IMR-90 (cell line): Measurements from ENCODE around the gene UAP1. TPM values are rescaled to one million over a fixed set of nuclear protein-coding genes. Genes with fewer than 3 reads are reported as not detected.

Source experiments
- ATAC-seq: fragments of 200-7000 bp; cut with Tn5 transposase; 2 replicates; pipeline ENCODE4 v1.9.1; 2020; ENCODE audit warnings: low read depth, mild to moderate bottlenecking, moderate library complexity
- BruUV-seq: library from RNA; stranded (reverse); fragments of 400-500 nt; replicated peaks from 2 replicates; lab custom pipeline; 2021; lab: Mats Ljungman, UMichigan
- CTCF ChIA-PET: fragments of 300-600 bp; formaldehyde crosslinking; extraction: SDS; loops from one replicate; lab custom pipeline; 2021; ENCODE audit warnings: antibody characterized with exemption; lab: Yijun Ruan, JAX
- POLR2A ChIA-PET: fragments of 300-600 bp; sonication (Branson Sonifier 250); formaldehyde crosslinking; loops from one replicate; lab custom pipeline; 2022; ENCODE audit warnings: antibody characterized with exemption; ENCODE audit not compliant: unreplicated experiment; lab: Charles Lee
- DNase-seq: peaks from one replicate; pipeline ENCODE4 v3.0.0; 2013
- H2AFZ ChIP-seq: replicated peaks from 2 replicates; pipeline ENCODE3; 2013; ENCODE audit warnings: low read length, mild to moderate bottlenecking; ENCODE audit not compliant: poor library complexity
- H2AK5ac ChIP-seq: 2 replicates; pipeline ENCODE4 v1.6.1; 2013; ENCODE audit warnings: low read depth, low read length, inconsistent platforms
- H2AK9ac ChIP-seq: replicated peaks from 2 replicates; pipeline ENCODE3; 2013; ENCODE audit warnings: mild to moderate bottlenecking, low read depth, low read length, moderate library complexity; ENCODE audit not compliant: poor library complexity
- H2BK120ac ChIP-seq: 2 replicates; pipeline ENCODE4 v1.6.1; 2013; ENCODE audit warnings: low read depth, low read length, inconsistent platforms
- H2BK15ac ChIP-seq: 3 replicates; pipeline ENCODE4 v1.6.1; 2013; ENCODE audit warnings: low read depth, low read length, inconsistent platforms
- H2BK20ac ChIP-seq: 2 replicates; pipeline ENCODE4 v1.6.1; 2013; ENCODE audit warnings: low read depth, mild to moderate bottlenecking, inconsistent platforms, low read length, moderate library complexity
- H2BK5ac ChIP-seq: 2 replicates; pipeline ENCODE4 v1.6.1; 2013; ENCODE audit warnings: mild to moderate bottlenecking, low read depth, low read length, inconsistent platforms; ENCODE audit not compliant: poor library complexity, severe bottlenecking
- H3K14ac ChIP-seq: replicated peaks from 2 replicates; pipeline ENCODE4 v1.6.1; 2013; ENCODE audit warnings: low read depth, low read length, inconsistent platforms
- H3K18ac ChIP-seq: 2 replicates; pipeline ENCODE4 v1.6.1; 2013; ENCODE audit warnings: low read depth, low read length, control low read depth
- H3K23ac ChIP-seq: 2 replicates; pipeline ENCODE4 v1.6.1; 2013; ENCODE audit warnings: low read depth, low read length, inconsistent platforms
- H3K27ac ChIP-seq: 2 replicates; pipeline ENCODE4 v1.5.1; 2013; ENCODE audit warnings: mild to moderate bottlenecking, control low read depth, low read length; ENCODE audit not compliant: insufficient read depth
- H3K27me3 ChIP-seq: 2 replicates; pipeline ENCODE4 v1.6.1; 2013; ENCODE audit warnings: low read length; ENCODE audit not compliant: control insufficient read depth, insufficient read depth
- H3K36me3 ChIP-seq: 2 replicates; pipeline ENCODE4 v1.6.1; 2013; ENCODE audit warnings: low read length, mixed read lengths; ENCODE audit not compliant: control insufficient read depth, insufficient read depth
- H3K4ac ChIP-seq: 2 replicates; pipeline ENCODE4 v1.6.1; 2013; ENCODE audit warnings: low read depth, low read length, inconsistent platforms
- H3K4me1 ChIP-seq: 2 replicates; pipeline ENCODE4 v1.6.1; 2013; ENCODE audit warnings: low read length, mixed read lengths; ENCODE audit not compliant: control insufficient read depth, insufficient read depth
- H3K4me2 ChIP-seq: 2 replicates; pipeline ENCODE4 v1.6.1; 2013; ENCODE audit warnings: low read depth, mild to moderate bottlenecking, control low read depth, low read length, moderate library complexity
- H3K4me3 ChIP-seq: 2 replicates; pipeline ENCODE4 v1.5.1; 2013; ENCODE audit warnings: low read depth, mild to moderate bottlenecking, control low read depth, low read length, moderate library complexity; ENCODE audit not compliant: insufficient read depth
- H3K56ac ChIP-seq: 2 replicates; pipeline ENCODE4 v1.6.1; 2013; ENCODE audit warnings: low read length, inconsistent platforms; ENCODE audit not compliant: insufficient read depth; ENCODE audit errors: extremely low read depth
- H3K79me1 ChIP-seq, 2 experiments: 2 replicates each; pipeline ENCODE4 v1.6.1; 2013; ENCODE audit warnings: low read length in 2 of 2, inconsistent platforms in 1 of 2, low read depth in 1 of 2
- H3K9ac ChIP-seq: 2 replicates; pipeline ENCODE4 v1.6.1; 2013; ENCODE audit warnings: low read depth, low read length, control low read depth
- H3K9me1 ChIP-seq: 2 replicates; pipeline ENCODE4 v1.6.1; 2013; ENCODE audit warnings: low read length, inconsistent platforms; ENCODE audit not compliant: insufficient read depth
- H3K9me3 ChIP-seq: 2 replicates; pipeline ENCODE4 v1.6.1; 2013; ENCODE audit warnings: low read length; ENCODE audit not compliant: control insufficient read depth, insufficient read depth
- H4K20me1 ChIP-seq: 2 replicates; pipeline ENCODE4 v1.6.1; 2013; ENCODE audit warnings: low read length, inconsistent platforms; ENCODE audit not compliant: insufficient read depth
- H4K5ac ChIP-seq: 2 replicates; pipeline ENCODE4 v1.6.1; 2013; ENCODE audit warnings: mild to moderate bottlenecking, low read depth, low read length, control low read depth
- H4K8ac ChIP-seq, 2 experiments: 2 replicates each; pipeline ENCODE4 v1.6.1; 2013; ENCODE audit warnings: low read depth in 2 of 2, low read length in 2 of 2, control low read depth in 1 of 2, inconsistent platforms in 1 of 2
- H4K91ac ChIP-seq: 2 replicates; pipeline ENCODE4 v1.6.1; 2013; ENCODE audit warnings: low read depth, low read length, inconsistent platforms; ENCODE audit not compliant: insufficient read depth
- BHLHE40 ChIP-seq: fragments of 150-350 bp; IDR thresholded peaks from 2 replicates; pipeline ENCODE4 v1.6.1; 2016; ENCODE audit warnings: mild to moderate bottlenecking, low read depth, low read length
- MAFK ChIP-seq: IDR thresholded peaks from 2 replicates; pipeline ENCODE4 v1.6.1; 2012; ENCODE audit warnings: low read depth, low read length, improper control_type of control experiment
- POLR2A ChIP-seq: IDR thresholded peaks from 2 replicates; pipeline ENCODE4 v1.6.1; 2012; ENCODE audit warnings: mild to moderate bottlenecking, low read depth, low read length
- SMC3 ChIP-seq: fragments of 150-350 bp; IDR thresholded peaks from 2 replicates; pipeline ENCODE4 v1.6.1; 2016; ENCODE audit warnings: low read depth, mild to moderate bottlenecking, antibody characterized with exemption, low read length, moderate library complexity
- WGBS, 2 experiments: methylation state at CpG; one replicate each; pipeline versions ENCODE4 v1.1.5 to v1.1.7; 2013; ENCODE audit warnings: missing lambda C conversion rate in 2 of 2; ENCODE audit not compliant: insufficient read length in 1 of 2; ENCODE audit errors: extremely low coverage in 2 of 2; 5-methylcytosine and 5-hydroxymethylcytosine counted together
- dilution Hi-C: fragments of 300-500 bp; cut with HindIII; formaldehyde crosslinking; loops from one replicate; pipeline ENCODE4 v1.14.3; 2018; ENCODE audit warnings: low sequenced_read_pairs; ENCODE audit not compliant: unreplicated experiment
- in situ Hi-C: fragments of 300-500 bp; cut with MboI; formaldehyde crosslinking; loops from 3 replicates; pipeline ENCODE4 v1.14.3; 2019; ENCODE audit warnings: low sequenced_read_pairs, inconsistent platforms, mixed read lengths
- intact Hi-C: fragments of 100-400 bp; cut with micrococcal nuclease; formaldehyde crosslinking; loops from 2 replicates; pipeline ENCODE4 v1.10.0; 2022
- polyA plus RNA-seq, 3 experiments: library from polyadenylated mRNA; depleted of rRNA; stranded (reverse); fragments of >200 nt; gene quantifications; 2 replicates each; pipeline ENCODE4 v1.2.3, GENCODE V29; 2012; ENCODE audit warnings: low replicate concordance in 1 of 3
- total RNA-seq: library from RNA; depleted of rRNA; stranded (reverse); fragments of >200 nt; gene quantifications from 2 replicates; pipeline ENCODE4 v1.2.3, GENCODE V29; 2012
- TF ChIP-seq, protein P1 (sequence below): fragments of 150-350 bp; IDR thresholded peaks from 2 replicates; pipeline ENCODE4 v1.6.1; 2016; ENCODE audit warnings: low read depth, mild to moderate bottlenecking, low read length, moderate library complexity, borderline replicate concordance

Gene UAP1
- total and polyA plus RNA-seq, 2 of the 4 experiments (the other 2 are of a cell fraction): 93.4 to 196 TPM

DNA sequence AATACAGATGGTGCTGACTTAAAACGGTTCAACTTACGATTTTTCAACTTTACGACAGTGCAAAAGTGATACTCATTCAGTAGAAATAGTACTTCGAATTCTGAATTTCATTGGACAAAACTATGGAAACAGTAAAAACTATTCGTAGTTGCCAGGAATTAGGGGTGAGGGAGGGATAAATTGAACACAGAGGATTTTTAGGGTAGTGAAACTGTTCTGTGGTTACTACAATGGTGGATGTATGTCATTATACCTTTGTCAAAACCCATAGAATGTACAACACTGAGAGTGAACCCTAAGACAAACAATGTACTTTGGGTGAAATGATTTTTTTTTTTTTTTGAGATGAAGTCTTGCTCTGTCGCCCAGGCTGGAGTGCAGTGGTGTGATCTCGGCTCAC, 78.2 kb downstream of the UAP1 start:
- Histone ChIP-seq H3K23ac (no peak overlapping the region), H3K56ac (no peak overlapping the region), H4K8ac (no peak overlapping the region), H3K79me1 (peaks cover 4 to 68% of the 10 kb centered on the region in 2 experiments; a peak in 3 of 4 replicates), H3K14ac (no peak overlapping the region), H3K4me1 (peaks cover 4% of the 10 kb centered on the region; the same call in 1 of the 2 replicates), H4K5ac (no peak overlapping the region), H2AK5ac (no peak overlapping the region), H2AFZ (no peak overlapping the region), H3K4me3 (no peak overlapping the region), H2BK15ac (no peak overlapping the region), H2BK120ac (no peak overlapping the region), H3K9me3 (no peaks in the 10 kb centered on the region), H3K9me1 (peaks cover 21% of the 10 kb centered on the region), H3K18ac (no peak overlapping the region), H4K20me1 (peaks cover 79% of the 10 kb centered on the region), H3K4me2 (no peak overlapping the region), H2BK5ac (no peak overlapping the region), H2AK9ac (no peak overlapping the region), H3K27ac (no peak overlapping the region), H3K27me3 (no peaks in the 10 kb centered on the region), H3K9ac (no peak overlapping the region), H4K91ac (no peak overlapping the region), H3K4ac (no peak overlapping the region), H3K36me3 (peaks cover 6% of the 10 kb centered on the region), H2BK20ac (no peak overlapping the region)
- ChIA-PET POLR2A (no interaction called here), CTCF (no interaction called here)
- in situ Hi-C loops (no loop called here), dilution Hi-C loops (no loop called here), intact Hi-C loops (loop anchor here (10.0 kb wide), 1 partner anchor 135 kb away; no protein-coding TSS in a partner anchor)
- ATAC-seq (no peak), DNase-seq (no peak)
- BruUV-seq: no TSS peak
- no peak for TF ChIP-seq SMC3
- no peak for TF ChIP-seq MAFK
- TF ChIP-seq BHLHE40: no peak
- TF ChIP-seq, protein P1, sequence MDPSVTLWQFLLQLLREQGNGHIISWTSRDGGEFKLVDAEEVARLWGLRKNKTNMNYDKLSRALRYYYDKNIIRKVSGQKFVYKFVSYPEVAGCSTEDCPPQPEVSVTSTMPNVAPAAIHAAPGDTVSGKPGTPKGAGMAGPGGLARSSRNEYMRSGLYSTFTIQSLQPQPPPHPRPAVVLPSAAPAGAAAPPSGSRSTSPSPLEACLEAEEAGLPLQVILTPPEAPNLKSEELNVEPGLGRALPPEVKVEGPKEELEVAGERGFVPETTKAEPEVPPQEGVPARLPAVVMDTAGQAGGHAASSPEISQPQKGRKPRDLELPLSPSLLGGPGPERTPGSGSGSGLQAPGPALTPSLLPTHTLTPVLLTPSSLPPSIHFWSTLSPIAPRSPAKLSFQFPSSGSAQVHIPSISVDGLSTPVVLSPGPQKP: no peak
- TF ChIP-seq POLR2A: no peak
- WGBS, 2 experiments: 89% methylated on average over 4 of the region's 7 CpGs; no CpG with 5 or more reads in 1 of the 2 experiments
